ENCODE measurements around the gene SGF29.

DNA sequence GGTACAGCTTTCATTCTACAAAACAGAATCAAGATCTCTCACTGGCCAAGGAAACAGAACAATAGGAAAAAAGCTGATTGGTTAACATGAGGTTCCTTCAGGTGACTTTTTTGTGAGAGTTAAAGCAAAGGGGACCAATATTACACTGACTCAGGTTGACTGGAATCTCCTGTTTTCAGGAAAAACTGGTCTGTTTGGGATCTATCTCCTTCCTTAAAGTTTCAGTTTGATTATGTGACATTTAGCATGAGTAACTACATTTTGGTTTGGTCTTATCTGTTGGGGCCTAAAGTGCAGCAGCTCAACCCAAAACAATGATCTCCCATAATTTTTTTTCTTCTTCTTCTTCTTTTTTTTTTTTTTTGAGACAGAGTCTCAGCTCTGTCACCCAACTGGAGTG lies 24.6 kb upstream of the SGF29 start:
- TF ChIP-seq, protein P1, sequence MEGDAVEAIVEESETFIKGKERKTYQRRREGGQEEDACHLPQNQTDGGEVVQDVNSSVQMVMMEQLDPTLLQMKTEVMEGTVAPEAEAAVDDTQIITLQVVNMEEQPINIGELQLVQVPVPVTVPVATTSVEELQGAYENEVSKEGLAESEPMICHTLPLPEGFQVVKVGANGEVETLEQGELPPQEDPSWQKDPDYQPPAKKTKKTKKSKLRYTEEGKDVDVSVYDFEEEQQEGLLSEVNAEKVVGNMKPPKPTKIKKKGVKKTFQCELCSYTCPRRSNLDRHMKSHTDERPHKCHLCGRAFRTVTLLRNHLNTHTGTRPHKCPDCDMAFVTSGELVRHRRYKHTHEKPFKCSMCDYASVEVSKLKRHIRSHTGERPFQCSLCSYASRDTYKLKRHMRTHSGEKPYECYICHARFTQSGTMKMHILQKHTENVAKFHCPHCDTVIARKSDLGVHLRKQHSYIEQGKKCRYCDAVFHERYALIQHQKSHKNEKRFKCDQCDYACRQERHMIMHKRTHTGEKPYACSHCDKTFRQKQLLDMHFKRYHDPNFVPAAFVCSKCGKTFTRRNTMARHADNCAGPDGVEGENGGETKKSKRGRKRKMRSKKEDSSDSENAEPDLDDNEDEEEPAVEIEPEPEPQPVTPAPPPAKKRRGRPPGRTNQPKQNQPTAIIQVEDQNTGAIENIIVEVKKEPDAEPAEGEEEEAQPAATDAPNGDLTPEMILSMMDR (IDR thresholded peaks at IDR 0.05; ENCODE audit: insufficient read depth, low read length, poor library complexity, severe bottlenecking), result no peak
- TF ChIP-seq EZH2phosphoT487 (conservative IDR thresholded peaks at IDR 0.05; ENCODE audit: low read length), result no peak

All from SU-DHL-6 (cell line).